OCI-LY3 (cell line): ENCODE results near the gene SAMD14.

Experiments
- H2AFZ ChIP-seq: fragments of 200-600, 300-600 bp; shearing (Covaris generic); 2 replicates; pipeline ENCODE4 v1.6.0; 2014; ENCODE audit warnings: antibody characterized with exemption, low read depth, low read length
- H3K27ac ChIP-seq: fragments of 200-600, 300-600 bp; sonication (generic); 2 replicates; pipeline ENCODE4 v1.5.1; 2014; ENCODE audit warnings: mild to moderate bottlenecking, low read length, moderate library complexity, mixed read lengths
- H3K27me3 ChIP-seq: fragments of 200-600, 300-600 bp; sonication (generic); 2 replicates; pipeline ENCODE4 v1.6.1; 2014; ENCODE audit warnings: low read depth, low read length, mixed read lengths
- H3K36me3 ChIP-seq: fragments of 200-600, 300-600 bp; sonication (generic); replicated peaks from 2 replicates; pipeline ENCODE3; 2014; ENCODE audit warnings: low read depth, low read length, mixed read lengths
- H3K4me1 ChIP-seq: fragments of 300-600, 200-600 bp; sonication (generic); 2 replicates; pipeline ENCODE4 v1.6.1; 2014; ENCODE audit warnings: low read length, mixed read lengths
- H3K4me2 ChIP-seq: fragments of 200-600, 300-600 bp; sonication (generic); 2 replicates; pipeline ENCODE4 v1.6.1; 2014; ENCODE audit warnings: low read length, mixed read lengths
- H3K4me3 ChIP-seq: fragments of 300-600, 200-600 bp; sonication (generic); 2 replicates; pipeline ENCODE4 v1.5.1; 2014; ENCODE audit warnings: antibody characterized with exemption, mild to moderate bottlenecking, low read length, moderate library complexity
- H3K79me2 ChIP-seq: fragments of 300-600, 200-600 bp; shearing (Covaris generic); 2 replicates; pipeline ENCODE4 v1.6.1; 2014; ENCODE audit warnings: mild to moderate bottlenecking, low read length, mixed read lengths
- H3K9ac ChIP-seq: fragments of 300-600, 200-600 bp; shearing (Covaris generic); 2 replicates; pipeline ENCODE4 v1.6.0; 2014; ENCODE audit warnings: mild to moderate bottlenecking, low read length, moderate library complexity
- H3K9me3 ChIP-seq: fragments of 200-600, 300-600 bp; shearing (Covaris generic); 2 replicates; pipeline ENCODE4 v1.6.1; 2014; ENCODE audit warnings: low read length, mixed read lengths; ENCODE audit not compliant: insufficient read depth
- H4K20me1 ChIP-seq: fragments of 200-600, 300-600 bp; sonication (generic); 2 replicates; pipeline ENCODE4 v1.6.1; 2016; ENCODE audit warnings: low read length, mixed read lengths; ENCODE audit not compliant: insufficient read depth
- CTCF ChIP-seq: fragments of 200-600, 300-600 bp; sonication (generic); IDR thresholded peaks from 2 replicates; pipeline ENCODE4 v1.5.1; 2014; ENCODE audit warnings: antibody characterized with exemption, low read length, low read depth
- EZH2phosphoT487 ChIP-seq: fragments of 200-600 bp; shearing (Covaris generic); IDR thresholded peaks from 2 replicates; pipeline ENCODE4 v1.6.1; 2018; ENCODE audit warnings: antibody characterized with exemption, mixed run types, low read depth

The SAMD14 gene

GRCh38 chr17:50164697-50164988 lies 34.7 kb upstream of the SAMD14 start:
- Histone ChIP-seq H3K4me3 (peak overlapping the region; percentile 68), H2AFZ (no peak overlapping the region), H3K9me3 (no peaks in the 10 kb centered on the region), H3K79me2 (no peaks in the 10 kb centered on the region), H3K9ac (no peak overlapping the region; the same call in 1 of the 2 replicates), H3K36me3 (no peaks in the 10 kb centered on the region), H3K27ac (peak overlapping the region; percentile 68; the same call in 1 of the 2 replicates), H4K20me1 (no peaks in the 10 kb centered on the region), H3K4me1 (peaks cover 57% of the 10 kb centered on the region), H3K4me2 (peak overlapping the region; percentile 89), H3K27me3 (no peaks in the 10 kb centered on the region)
- no peak for TF ChIP-seq CTCF
- TF ChIP-seq EZH2phosphoT487, result no peak

GRCh38 chr17:50163843-50164696 lies 34.1 kb upstream of the SAMD14 start:
- Histone ChIP-seq H3K9me3 (no peaks in the 10 kb centered on the region), H3K4me3 (peak overlapping the region; percentile 68), H3K9ac (peak overlapping the region; percentile 55), H3K27me3 (no peaks in the 10 kb centered on the region), H3K4me2 (peak overlapping the region; percentile 89), H3K79me2 (no peaks in the 10 kb centered on the region), H3K4me1 (peaks cover 54% of the 10 kb centered on the region), H3K27ac (peak overlapping the region; percentile 68), H2AFZ (no peak overlapping the region), H4K20me1 (no peaks in the 10 kb centered on the region), H3K36me3 (no peaks in the 10 kb centered on the region)
- TF ChIP-seq EZH2phosphoT487, result no peak
- no peak for TF ChIP-seq CTCF

- H3K4me1 ChIP-seq, result peaks cover 40% of the 10 kb centered on the region
These were observed 32.7 kb upstream of the SAMD14 start for GRCh38 chr17:50162466-50163254.

More at GRCh38 chr17:50162466-50163254, 32.7 kb upstream of the SAMD14 start:
- Histone ChIP-seq H3K27ac (no peak overlapping the region), H2AFZ (no peak overlapping the region), H3K4me3 (no peak overlapping the region), H3K9me3 (no peaks in the 10 kb centered on the region), H3K36me3 (no peaks in the 10 kb centered on the region), H4K20me1 (no peaks in the 10 kb centered on the region), H3K27me3 (no peaks in the 10 kb centered on the region), H3K79me2 (no peaks in the 10 kb centered on the region), H3K4me2 (peak overlapping the region; percentile 89; the same call in 1 of the 2 replicates), H3K9ac (no peak overlapping the region)
- TF ChIP-seq EZH2phosphoT487 (no peak), CTCF (no peak)
